Measurements from ENCODE around the gene TMEM179. TPM values are rescaled to one million over a fixed set of nuclear protein-coding genes. Genes with fewer than 3 reads are reported as not detected.

The TMEM179 gene
- total RNA-seq (not detected in 2 replicates), polyA plus RNA-seq (not detected in 2 replicates), polyA minus RNA-seq (not detected in 2 replicates)
- not detected for total RNA-seq (2013)

GRCh38 chr14:104604458-104605449, at the start of gene TMEM179:
Gene TMEM179, minus strand, starts transcription at chr14:104604772. Its CDS starts 31 bp downstream, at chr14:104604741.
- no peak within 1 kb of the TSS for H3K27ac Mint-ChIP-seq
- intact Hi-C loops (cut with micrococcal nuclease): no loop called here
- Histone ChIP-seq H3K79me2 (ENCODE audit: control insufficient read depth, insufficient read depth, low read length) (no peaks in the 10 kb centered on the region), H3K4me3 (ENCODE audit: control extremely low read depth in 1 of 5, extremely low read depth in 1 of 5, insufficient read depth in 1 of 5, low read depth in 2 of 5, low read length in 4 of 5) (no peak within 1 kb of the TSS), H3K27ac (ENCODE audit: low read length in 2 of 2) (no peak within 1 kb of the TSS), H3K9me3 (ENCODE audit: control extremely low read depth in 1 of 3, control insufficient read depth in 2 of 3, insufficient read depth in 1 of 3, low read length in 2 of 3) (peaks cover 0 to 8% (median 0%) of the 10 kb centered on the region in 3 donors), H2AFZ (ENCODE audit: insufficient read depth, low read depth, low read length, poor library complexity, severe bottlenecking) (no peak within 1 kb of the TSS), H3K9ac (ENCODE audit: low read length) (no peak within 1 kb of the TSS), H3K4me2 (replicated peaks; ENCODE audit: low read depth, low read length, poor library complexity, severe bottlenecking) (no peak within 1 kb of the TSS), H4K20me1 (ENCODE audit: control insufficient read depth, insufficient read depth, low read length, poor library complexity, severe bottlenecking) (no peaks in the 10 kb centered on the region), H3K27me3 (replicated peaks in 1 of 4; ENCODE audit: control extremely low read depth in 1 of 4, control insufficient read depth in 3 of 4, insufficient read depth in 4 of 4, low read length in 3 of 4) (peaks cover 0 to 47% (median 6%) of the 10 kb centered on the region in 4 experiments), H3K4me1 (ENCODE audit: control insufficient read depth in 2 of 2, insufficient read depth in 2 of 2, low read length in 2 of 2) (no peaks in the 10 kb centered on the region), H3K36me3 (replicated peaks in 1 of 2; ENCODE audit: control extremely low read depth in 1 of 2, control insufficient read depth in 1 of 2, extremely low read depth in 1 of 2, insufficient read depth in 2 of 2, low read length in 1 of 2) (no peaks in the 10 kb centered on the region)
- DNase-seq: no peak
- ChIA-PET POLR2A (no interaction called here), CTCF (no interaction called here)
- TF ChIP-seq, protein P1, sequence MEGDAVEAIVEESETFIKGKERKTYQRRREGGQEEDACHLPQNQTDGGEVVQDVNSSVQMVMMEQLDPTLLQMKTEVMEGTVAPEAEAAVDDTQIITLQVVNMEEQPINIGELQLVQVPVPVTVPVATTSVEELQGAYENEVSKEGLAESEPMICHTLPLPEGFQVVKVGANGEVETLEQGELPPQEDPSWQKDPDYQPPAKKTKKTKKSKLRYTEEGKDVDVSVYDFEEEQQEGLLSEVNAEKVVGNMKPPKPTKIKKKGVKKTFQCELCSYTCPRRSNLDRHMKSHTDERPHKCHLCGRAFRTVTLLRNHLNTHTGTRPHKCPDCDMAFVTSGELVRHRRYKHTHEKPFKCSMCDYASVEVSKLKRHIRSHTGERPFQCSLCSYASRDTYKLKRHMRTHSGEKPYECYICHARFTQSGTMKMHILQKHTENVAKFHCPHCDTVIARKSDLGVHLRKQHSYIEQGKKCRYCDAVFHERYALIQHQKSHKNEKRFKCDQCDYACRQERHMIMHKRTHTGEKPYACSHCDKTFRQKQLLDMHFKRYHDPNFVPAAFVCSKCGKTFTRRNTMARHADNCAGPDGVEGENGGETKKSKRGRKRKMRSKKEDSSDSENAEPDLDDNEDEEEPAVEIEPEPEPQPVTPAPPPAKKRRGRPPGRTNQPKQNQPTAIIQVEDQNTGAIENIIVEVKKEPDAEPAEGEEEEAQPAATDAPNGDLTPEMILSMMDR (IDR thresholded peaks at IDR 0.05): no peak
- no peak for TF ChIP-seq EZH2 (IDR thresholded peaks at IDR 0.05; ENCODE audit: borderline replicate concordance, insufficient read depth, low read depth, low read length, poor library complexity, severe bottlenecking)
- peaks cover 2% of the 10 kb centered on the region for H3K4me1 Mint-ChIP-seq
- no peak for ATAC-seq (ENCODE audit: low read depth)
- H3K27me3 Mint-ChIP-seq: peaks cover 57% of the 10 kb centered on the region
- H3K4me3 Mint-ChIP-seq: no peak within 1 kb of the TSS
- no peaks in the 10 kb centered on the region for H3K9me3 Mint-ChIP-seq (ENCODE audit: insufficient read depth)
- 11% methylated on average over 88 of the region's 91 CpGs for WGBS (ENCODE audit: insufficient coverage)

DNA sequence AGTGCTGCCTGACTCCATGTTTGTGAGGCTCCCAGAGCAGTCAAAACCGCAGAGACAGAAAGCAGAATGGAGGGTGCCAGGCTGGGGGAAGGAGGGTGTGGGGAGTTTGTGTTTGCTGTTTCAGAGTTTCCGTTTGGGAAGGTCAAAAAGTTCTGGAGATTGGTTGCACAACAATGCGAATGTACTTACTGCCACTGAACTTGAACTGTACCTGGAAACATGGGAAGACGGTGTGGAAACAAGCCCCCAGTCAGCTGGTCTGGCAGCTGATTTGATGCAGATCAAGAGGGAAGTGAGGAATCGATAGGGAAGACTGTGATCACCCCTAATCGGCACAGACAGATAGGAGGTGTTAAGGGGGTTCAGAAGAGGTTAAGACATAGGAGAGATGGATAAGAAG, 49.5 kb upstream of the TMEM179 start:
- ATAC-seq (ENCODE audit: low read depth) (no peak), DNase-seq (no peak)
- WGBS (ENCODE audit: insufficient coverage): 100% methylated on average over 6 of the region's 6 CpGs
- no peak overlapping the region for H2AFZ ChIP-seq (ENCODE audit: insufficient read depth, low read depth, low read length, poor library complexity, severe bottlenecking)
- H3K9me3 ChIP-seq (ENCODE audit: control extremely low read depth in 1 of 3, control insufficient read depth in 2 of 3, insufficient read depth in 1 of 3, low read length in 2 of 3): peaks cover 0 to 19% (median 0%) of the 10 kb centered on the region in 3 donors
- peaks cover 68% of the 10 kb centered on the region for H3K4me1 Mint-ChIP-seq
- H3K79me2 ChIP-seq (ENCODE audit: control insufficient read depth, insufficient read depth, low read length): no peaks in the 10 kb centered on the region
- no peaks in the 10 kb centered on the region for H3K36me3 ChIP-seq (replicated peaks in 1 of 2; ENCODE audit: control extremely low read depth in 1 of 2, control insufficient read depth in 1 of 2, extremely low read depth in 1 of 2, insufficient read depth in 2 of 2, low read length in 1 of 2)
- no peaks in the 10 kb centered on the region for H4K20me1 ChIP-seq (ENCODE audit: control insufficient read depth, insufficient read depth, low read length, poor library complexity, severe bottlenecking)
- no peak overlapping the region for H3K4me3 ChIP-seq (ENCODE audit: control extremely low read depth in 1 of 5, extremely low read depth in 1 of 5, insufficient read depth in 1 of 5, low read depth in 2 of 5, low read length in 4 of 5)
- ChIA-PET CTCF (interaction anchor here (0.7 to 1.9 kb wide), 3 partner anchors 14 to 31 kb away, joined by 3 to 6 read pairs (median 3); no protein-coding TSS in a partner anchor), POLR2A (no interaction called here)
- H3K9ac ChIP-seq (ENCODE audit: low read length): no peak overlapping the region
- TF ChIP-seq EZH2 (IDR thresholded peaks at IDR 0.05; ENCODE audit: borderline replicate concordance, insufficient read depth, low read depth, low read length, poor library complexity, severe bottlenecking): no peak
- TF ChIP-seq, protein P1 (IDR thresholded peaks at IDR 0.05): no peak
- no peaks in the 10 kb centered on the region for H3K27me3 Mint-ChIP-seq
- H3K27ac Mint-ChIP-seq: peak overlapping the region; percentile 87
- no peaks in the 10 kb centered on the region for H3K27me3 ChIP-seq (replicated peaks in 1 of 4; ENCODE audit: control extremely low read depth in 1 of 4, control insufficient read depth in 3 of 4, insufficient read depth in 4 of 4, low read length in 3 of 4)
- H3K9me3 Mint-ChIP-seq (ENCODE audit: insufficient read depth): no peaks in the 10 kb centered on the region
- no peak overlapping the region for H3K27ac ChIP-seq (ENCODE audit: low read length in 2 of 2)
- H3K4me2 ChIP-seq (replicated peaks; ENCODE audit: low read depth, low read length, poor library complexity, severe bottlenecking): no peak overlapping the region
- H3K4me1 ChIP-seq (ENCODE audit: control insufficient read depth in 2 of 2, insufficient read depth in 2 of 2, low read length in 2 of 2): peaks cover 55 to 65% of the 10 kb centered on the region in 2 donors
- intact Hi-C loops (cut with micrococcal nuclease): no loop called here
- H3K4me3 Mint-ChIP-seq: peak overlapping the region; percentile 43

Data from B cell (primary cell).